Measurements from ENCODE around the gene SDHA. TPM values are rescaled to one million over a fixed set of nuclear protein-coding genes. Genes with fewer than 3 reads are reported as not detected.
"Not testable (repeated sequence)": the region's sequence is repeated elsewhere in the genome, so short reads cannot be mapped to it uniquely, and the experiment has no call there.

SDHA gene
- polyA plus RNA-seq, 1 donor (not counting 4 experiments of a cell fraction or from before 2014, with no cell fraction given), result 178 TPM

- no peak for TF ChIP-seq CTCF (optimal IDR thresholded peaks at IDR 0.05 in 1 of 3, IDR thresholded peaks at IDR 0.05 in 1 of 3, conservative IDR thresholded peaks at IDR 0.05 in 1 of 3; ENCODE audit: extremely low read depth in 1 of 3, insufficient read depth in 2 of 3, low read length in 3 of 3)
- TF ChIP-seq EZH2 (IDR thresholded peaks at IDR 0.05; ENCODE audit: low read length), result no peak
- H3K36me3 ChIP-seq (ENCODE audit: control insufficient read depth in 2 of 2, extremely low read depth in 1 of 2, insufficient read depth in 2 of 2, low read length in 2 of 2), result peaks cover 5 to 20% of the 10 kb centered on the region in 2 experiments
These were observed 68.0 kb downstream of the SDHA start for GRCh38 chr5:285991-286557.

GRCh38 chr5:290200-290599 lies 72.1 kb downstream of the SDHA start:
- dilution Hi-C loops (cut with MboI; ENCODE audit: extremely low pct_ligation_motif_present, low sequenced_read_pairs); H3K27me3 ChIP-seq (ENCODE audit: control insufficient read depth, extremely low read depth, insufficient read depth, low read length); H4K20me1 ChIP-seq (ENCODE audit: control insufficient read depth, extremely low read depth, insufficient read depth, low read length); H3K27ac ChIP-seq (ENCODE audit: control insufficient read depth, insufficient read depth, low read length); H3K4me1 ChIP-seq (ENCODE audit: control insufficient read depth, extremely low read depth, insufficient read depth, low read length); H2AFZ ChIP-seq (ENCODE audit: control insufficient read depth, low read length); DNase-seq (ENCODE audit: low read depth, low spot score); H3K9me1 ChIP-seq (ENCODE audit: control insufficient read depth, extremely low read depth, insufficient read depth, low read length); H3K4me3 ChIP-seq (ENCODE audit: control insufficient read depth in 2 of 3, extremely low read depth in 1 of 3, insufficient read depth in 2 of 3, low read depth in 1 of 3, low read length in 3 of 3); H3K9me3 ChIP-seq (ENCODE audit: control insufficient read depth, low read depth, low read length); H3K36me3 ChIP-seq (ENCODE audit: control insufficient read depth in 2 of 2, extremely low read depth in 1 of 2, insufficient read depth in 2 of 2, low read length in 2 of 2); H3K9ac ChIP-seq (ENCODE audit: control insufficient read depth, extremely low read depth, insufficient read depth, low read length); FAIRE-seq; H3K4me2 ChIP-seq (ENCODE audit: control insufficient read depth, extremely low read depth, insufficient read depth, low read depth, low read length): not testable (repeated sequence)
- H3K79me2 ChIP-seq (ENCODE audit: control insufficient read depth, insufficient read depth, low read length), result peaks cover 53% of the 10 kb centered on the region

More at GRCh38 chr5:285991-286557, 68.0 kb downstream of the SDHA start:
- Histone ChIP-seq H4K20me1 (ENCODE audit: control insufficient read depth, extremely low read depth, insufficient read depth, low read length) (peaks cover 28% of the 10 kb centered on the region), H3K4me2 (ENCODE audit: control insufficient read depth, extremely low read depth, insufficient read depth, low read depth, low read length) (no peak overlapping the region), H3K4me1 (ENCODE audit: control insufficient read depth, extremely low read depth, insufficient read depth, low read length) (no peaks in the 10 kb centered on the region), H3K79me2 (ENCODE audit: control insufficient read depth, insufficient read depth, low read length) (peaks cover 77% of the 10 kb centered on the region), H3K27ac (ENCODE audit: control insufficient read depth, insufficient read depth, low read length) (no peak overlapping the region), H3K9ac (ENCODE audit: control insufficient read depth, extremely low read depth, insufficient read depth, low read length) (no peak overlapping the region), H2AFZ (ENCODE audit: control insufficient read depth, low read length) (no peak overlapping the region), H3K4me3 (ENCODE audit: control insufficient read depth in 2 of 3, extremely low read depth in 1 of 3, insufficient read depth in 2 of 3, low read depth in 1 of 3, low read length in 3 of 3) (no peak overlapping the region), H3K9me1 (ENCODE audit: control insufficient read depth, extremely low read depth, insufficient read depth, low read length) (no peaks in the 10 kb centered on the region), H3K27me3 (ENCODE audit: control insufficient read depth, extremely low read depth, insufficient read depth, low read length) (no peaks in the 10 kb centered on the region), H3K9me3 (ENCODE audit: control insufficient read depth, low read depth, low read length) (no peaks in the 10 kb centered on the region)
- DNase-seq (ENCODE audit: low read depth, low spot score) (no peak), FAIRE-seq (no peak)
- dilution Hi-C loops (cut with MboI; ENCODE audit: extremely low pct_ligation_motif_present, low sequenced_read_pairs), result no loop called here

GRCh38 chr5:291345-291744 lies 73.2 kb downstream of the SDHA start:
- H3K4me3 ChIP-seq (ENCODE audit: control insufficient read depth in 2 of 3, extremely low read depth in 1 of 3, insufficient read depth in 2 of 3, low read depth in 1 of 3, low read length in 3 of 3); H3K9me1 ChIP-seq (ENCODE audit: control insufficient read depth, extremely low read depth, insufficient read depth, low read length); H3K36me3 ChIP-seq (ENCODE audit: control insufficient read depth in 2 of 2, extremely low read depth in 1 of 2, insufficient read depth in 2 of 2, low read length in 2 of 2); DNase-seq (ENCODE audit: low read depth, low spot score); H3K9ac ChIP-seq (ENCODE audit: control insufficient read depth, extremely low read depth, insufficient read depth, low read length); FAIRE-seq; H4K20me1 ChIP-seq (ENCODE audit: control insufficient read depth, extremely low read depth, insufficient read depth, low read length); dilution Hi-C loops (cut with MboI; ENCODE audit: extremely low pct_ligation_motif_present, low sequenced_read_pairs); H3K9me3 ChIP-seq (ENCODE audit: control insufficient read depth, low read depth, low read length); H3K27me3 ChIP-seq (ENCODE audit: control insufficient read depth, extremely low read depth, insufficient read depth, low read length); H3K27ac ChIP-seq (ENCODE audit: control insufficient read depth, insufficient read depth, low read length); H2AFZ ChIP-seq (ENCODE audit: control insufficient read depth, low read length); H3K4me2 ChIP-seq (ENCODE audit: control insufficient read depth, extremely low read depth, insufficient read depth, low read depth, low read length); H3K4me1 ChIP-seq (ENCODE audit: control insufficient read depth, extremely low read depth, insufficient read depth, low read length): not testable (repeated sequence)
- H3K79me2 ChIP-seq (ENCODE audit: control insufficient read depth, insufficient read depth, low read length), result peaks cover 43% of the 10 kb centered on the region

- H3K9ac ChIP-seq (ENCODE audit: control insufficient read depth, extremely low read depth, insufficient read depth, low read length); H3K9me3 ChIP-seq (ENCODE audit: control insufficient read depth, low read depth, low read length); H3K36me3 ChIP-seq (ENCODE audit: control insufficient read depth in 2 of 2, extremely low read depth in 1 of 2, insufficient read depth in 2 of 2, low read length in 2 of 2); H3K4me2 ChIP-seq (ENCODE audit: control insufficient read depth, extremely low read depth, insufficient read depth, low read depth, low read length); FAIRE-seq; H3K4me1 ChIP-seq (ENCODE audit: control insufficient read depth, extremely low read depth, insufficient read depth, low read length); H3K27me3 ChIP-seq (ENCODE audit: control insufficient read depth, extremely low read depth, insufficient read depth, low read length); H2AFZ ChIP-seq (ENCODE audit: control insufficient read depth, low read length); H3K4me3 ChIP-seq (ENCODE audit: control insufficient read depth in 2 of 3, extremely low read depth in 1 of 3, insufficient read depth in 2 of 3, low read depth in 1 of 3, low read length in 3 of 3); dilution Hi-C loops (cut with MboI; ENCODE audit: extremely low pct_ligation_motif_present, low sequenced_read_pairs); H4K20me1 ChIP-seq (ENCODE audit: control insufficient read depth, extremely low read depth, insufficient read depth, low read length); H3K9me1 ChIP-seq (ENCODE audit: control insufficient read depth, extremely low read depth, insufficient read depth, low read length); DNase-seq (ENCODE audit: low read depth, low spot score); H3K27ac ChIP-seq (ENCODE audit: control insufficient read depth, insufficient read depth, low read length): not testable (repeated sequence)
- peaks cover 34% of the 10 kb centered on the region for H3K79me2 ChIP-seq (ENCODE audit: control insufficient read depth, insufficient read depth, low read length)
These were observed 76.7 kb downstream of the SDHA start for GRCh38 chr5:294788-295187.
